IMR-90 (cell line): ENCODE data around the gene CFH. TPM values are rescaled to one million over a fixed set of nuclear protein-coding genes. Genes with fewer than 3 reads are reported as not detected.

ENCODE experiments used
- ATAC-seq: fragments of 200-7000 bp; cut with Tn5 transposase; 2 replicates; pipeline ENCODE4 v1.9.1; 2020; ENCODE audit warnings: low read depth, mild to moderate bottlenecking, moderate library complexity
- BruUV-seq: library from RNA; stranded (reverse); fragments of 400-500 nt; replicated peaks from 2 replicates; lab custom pipeline; 2021; lab: Mats Ljungman, UMichigan
- CTCF ChIA-PET: fragments of 300-600 bp; formaldehyde crosslinking; extraction: SDS; loops from one replicate; lab custom pipeline; 2021; ENCODE audit warnings: antibody characterized with exemption; lab: Yijun Ruan, JAX
- POLR2A ChIA-PET: fragments of 300-600 bp; sonication (Branson Sonifier 250); formaldehyde crosslinking; loops from one replicate; lab custom pipeline; 2022; ENCODE audit warnings: antibody characterized with exemption; ENCODE audit not compliant: unreplicated experiment; lab: Charles Lee
- DNase-seq: peaks from one replicate; pipeline ENCODE4 v3.0.0; 2013
- H2AFZ ChIP-seq: replicated peaks from 2 replicates; pipeline ENCODE3; 2013; ENCODE audit warnings: low read length, mild to moderate bottlenecking; ENCODE audit not compliant: poor library complexity
- H2AK5ac ChIP-seq: 2 replicates; pipeline ENCODE4 v1.6.1; 2013; ENCODE audit warnings: low read depth, low read length, inconsistent platforms
- H2AK9ac ChIP-seq: replicated peaks from 2 replicates; pipeline ENCODE3; 2013; ENCODE audit warnings: mild to moderate bottlenecking, low read depth, low read length, moderate library complexity; ENCODE audit not compliant: poor library complexity
- H2BK120ac ChIP-seq: 2 replicates; pipeline ENCODE4 v1.6.1; 2013; ENCODE audit warnings: low read depth, low read length, inconsistent platforms
- H2BK15ac ChIP-seq: 3 replicates; pipeline ENCODE4 v1.6.1; 2013; ENCODE audit warnings: low read depth, low read length, inconsistent platforms
- H2BK20ac ChIP-seq: 2 replicates; pipeline ENCODE4 v1.6.1; 2013; ENCODE audit warnings: low read depth, mild to moderate bottlenecking, inconsistent platforms, low read length, moderate library complexity
- H2BK5ac ChIP-seq: 2 replicates; pipeline ENCODE4 v1.6.1; 2013; ENCODE audit warnings: mild to moderate bottlenecking, low read depth, low read length, inconsistent platforms; ENCODE audit not compliant: poor library complexity, severe bottlenecking
- H3K14ac ChIP-seq: replicated peaks from 2 replicates; pipeline ENCODE4 v1.6.1; 2013; ENCODE audit warnings: low read depth, low read length, inconsistent platforms
- H3K18ac ChIP-seq: 2 replicates; pipeline ENCODE4 v1.6.1; 2013; ENCODE audit warnings: low read depth, low read length, control low read depth
- H3K23ac ChIP-seq: 2 replicates; pipeline ENCODE4 v1.6.1; 2013; ENCODE audit warnings: low read depth, low read length, inconsistent platforms
- H3K27ac ChIP-seq: 2 replicates; pipeline ENCODE4 v1.5.1; 2013; ENCODE audit warnings: mild to moderate bottlenecking, control low read depth, low read length; ENCODE audit not compliant: insufficient read depth
- H3K27me3 ChIP-seq: 2 replicates; pipeline ENCODE4 v1.6.1; 2013; ENCODE audit warnings: low read length; ENCODE audit not compliant: control insufficient read depth, insufficient read depth
- H3K36me3 ChIP-seq: 2 replicates; pipeline ENCODE4 v1.6.1; 2013; ENCODE audit warnings: low read length, mixed read lengths; ENCODE audit not compliant: control insufficient read depth, insufficient read depth
- H3K4ac ChIP-seq: 2 replicates; pipeline ENCODE4 v1.6.1; 2013; ENCODE audit warnings: low read depth, low read length, inconsistent platforms
- H3K4me1 ChIP-seq: 2 replicates; pipeline ENCODE4 v1.6.1; 2013; ENCODE audit warnings: low read length, mixed read lengths; ENCODE audit not compliant: control insufficient read depth, insufficient read depth
- H3K4me2 ChIP-seq: 2 replicates; pipeline ENCODE4 v1.6.1; 2013; ENCODE audit warnings: low read depth, mild to moderate bottlenecking, control low read depth, low read length, moderate library complexity
- H3K4me3 ChIP-seq: 2 replicates; pipeline ENCODE4 v1.5.1; 2013; ENCODE audit warnings: low read depth, mild to moderate bottlenecking, control low read depth, low read length, moderate library complexity; ENCODE audit not compliant: insufficient read depth
- H3K56ac ChIP-seq: 2 replicates; pipeline ENCODE4 v1.6.1; 2013; ENCODE audit warnings: low read length, inconsistent platforms; ENCODE audit not compliant: insufficient read depth; ENCODE audit errors: extremely low read depth
- H3K79me1 ChIP-seq, 2 experiments: 2 replicates each; pipeline ENCODE4 v1.6.1; 2013; ENCODE audit warnings: low read length in 2 of 2, inconsistent platforms in 1 of 2, low read depth in 1 of 2
- H3K9ac ChIP-seq: 2 replicates; pipeline ENCODE4 v1.6.1; 2013; ENCODE audit warnings: low read depth, low read length, control low read depth
- H3K9me1 ChIP-seq: 2 replicates; pipeline ENCODE4 v1.6.1; 2013; ENCODE audit warnings: low read length, inconsistent platforms; ENCODE audit not compliant: insufficient read depth
- H3K9me3 ChIP-seq: 2 replicates; pipeline ENCODE4 v1.6.1; 2013; ENCODE audit warnings: low read length; ENCODE audit not compliant: control insufficient read depth, insufficient read depth
- H4K20me1 ChIP-seq: 2 replicates; pipeline ENCODE4 v1.6.1; 2013; ENCODE audit warnings: low read length, inconsistent platforms; ENCODE audit not compliant: insufficient read depth
- H4K5ac ChIP-seq: 2 replicates; pipeline ENCODE4 v1.6.1; 2013; ENCODE audit warnings: mild to moderate bottlenecking, low read depth, low read length, control low read depth
- H4K8ac ChIP-seq, 2 experiments: 2 replicates each; pipeline ENCODE4 v1.6.1; 2013; ENCODE audit warnings: low read depth in 2 of 2, low read length in 2 of 2, control low read depth in 1 of 2, inconsistent platforms in 1 of 2
- H4K91ac ChIP-seq: 2 replicates; pipeline ENCODE4 v1.6.1; 2013; ENCODE audit warnings: low read depth, low read length, inconsistent platforms; ENCODE audit not compliant: insufficient read depth
- BHLHE40 ChIP-seq: fragments of 150-350 bp; IDR thresholded peaks from 2 replicates; pipeline ENCODE4 v1.6.1; 2016; ENCODE audit warnings: mild to moderate bottlenecking, low read depth, low read length
- CEBPB ChIP-seq: IDR thresholded peaks from 2 replicates; pipeline ENCODE4 v1.6.1; 2012; ENCODE audit warnings: low read depth, low read length, improper control_type of control experiment
- CHD1 ChIP-seq: IDR thresholded peaks from 2 replicates; pipeline ENCODE4 v1.6.1; 2012; ENCODE audit warnings: low read depth, low read length, improper control_type of control experiment
- MAZ ChIP-seq: IDR thresholded peaks from 2 replicates; pipeline ENCODE4 v1.6.1; 2012; ENCODE audit warnings: low read depth, mild to moderate bottlenecking, low read length, improper control_type of control experiment, moderate library complexity, borderline replicate concordance
- NFE2L2 ChIP-seq: fragments of 150-350 bp; IDR thresholded peaks from 2 replicates; pipeline ENCODE4 v1.6.1; 2016; ENCODE audit warnings: low read depth, mild to moderate bottlenecking, low read length
- POLR2A ChIP-seq: IDR thresholded peaks from 2 replicates; pipeline ENCODE4 v1.6.1; 2012; ENCODE audit warnings: mild to moderate bottlenecking, low read depth, low read length
- USF2 ChIP-seq: fragments of 150-350 bp; IDR thresholded peaks from 2 replicates; pipeline ENCODE4 v1.6.1; 2017; ENCODE audit warnings: mild to moderate bottlenecking, antibody characterized with exemption, low read length, low read depth
- WGBS, 2 experiments: methylation state at CpG; one replicate each; pipeline versions ENCODE4 v1.1.5 to v1.1.7; 2013; ENCODE audit warnings: missing lambda C conversion rate in 2 of 2; ENCODE audit not compliant: insufficient read length in 1 of 2; ENCODE audit errors: extremely low coverage in 2 of 2; 5-methylcytosine and 5-hydroxymethylcytosine counted together
- dilution Hi-C: fragments of 300-500 bp; cut with HindIII; formaldehyde crosslinking; loops from one replicate; pipeline ENCODE4 v1.14.3; 2018; ENCODE audit warnings: low sequenced_read_pairs; ENCODE audit not compliant: unreplicated experiment
- in situ Hi-C: fragments of 300-500 bp; cut with MboI; formaldehyde crosslinking; loops from 3 replicates; pipeline ENCODE4 v1.14.3; 2019; ENCODE audit warnings: low sequenced_read_pairs, inconsistent platforms, mixed read lengths
- intact Hi-C: fragments of 100-400 bp; cut with micrococcal nuclease; formaldehyde crosslinking; loops from 2 replicates; pipeline ENCODE4 v1.10.0; 2022
- polyA plus RNA-seq, 3 experiments: library from polyadenylated mRNA; depleted of rRNA; stranded (reverse); fragments of >200 nt; gene quantifications; 2 replicates each; pipeline ENCODE4 v1.2.3, GENCODE V29; 2012; ENCODE audit warnings: low replicate concordance in 1 of 3
- total RNA-seq: library from RNA; depleted of rRNA; stranded (reverse); fragments of >200 nt; gene quantifications from 2 replicates; pipeline ENCODE4 v1.2.3, GENCODE V29; 2012

Gene CFH
- total and polyA plus RNA-seq, 2 of the 4 experiments (the other 2 are of a cell fraction), result 6.3 to 12.1 TPM

GRCh38 chr1:196651079-196651478 is 764 bp upstream of the CFH start:
- in situ Hi-C loops, result no loop called here
- Histone ChIP-seq H3K27ac (peak overlapping the region; percentile 52; the same call in 1 of the 2 replicates), H3K23ac (no peak overlapping the region), H3K14ac (no peak overlapping the region), H4K5ac (no peak overlapping the region), H3K9me1 (no peaks in the 10 kb centered on the region), H3K9me3 (no peaks in the 10 kb centered on the region), H2BK20ac (no peak overlapping the region), H3K9ac (no peak overlapping the region), H4K8ac (peak overlapping the region in 1 of 2 experiments; percentile 40; a peak in 1 of 4 replicates), H2AK9ac (no peak overlapping the region), H3K4me3 (no peak overlapping the region), H2AK5ac (no peak overlapping the region), H3K4ac (no peak overlapping the region), H4K20me1 (no peaks in the 10 kb centered on the region), H3K4me1 (0 out of 2 replicates have a peak, but pooled peaks cover 2% of the 10 kb centered on the region), H3K18ac (peak overlapping the region; percentile 53; the same call in 1 of the 2 replicates), H2BK120ac (no peak overlapping the region), H3K36me3 (no peaks in the 10 kb centered on the region), H3K79me1 (no peaks in the 10 kb centered on the region; a peak in 1 of 4 replicates), H3K4me2 (no peak overlapping the region; the same call in 1 of the 2 replicates), H3K27me3 (no peaks in the 10 kb centered on the region), H2BK15ac (no peak overlapping the region), H2BK5ac (no peak overlapping the region), H3K56ac (no peak overlapping the region), H2AFZ (no peak overlapping the region), H4K91ac (no peak overlapping the region)
- TF ChIP-seq BHLHE40 (no peak), NFE2L2 (no peak), CEBPB (no peak), MAZ (no peak), POLR2A (no peak), USF2 (no peak), CHD1 (no peak)
- ATAC-seq, result no peak
- BruUV-seq, result no TSS peak
- CTCF ChIA-PET, result no interaction called here
- intact Hi-C loops, result loop anchor here (5.0 kb wide), 2 partner anchors 44 to 499 kb away; partner anchors contain the start of gene KCNT2
- no peak for DNase-seq
- dilution Hi-C loops, result loop anchor here (25.0 kb wide), 1 partner anchor 314 kb away; no protein-coding TSS in a partner anchor
- no CpG with 5 or more reads among the region's 3 CpGs for WGBS, 2 experiments
- POLR2A ChIA-PET, result interaction anchor here (0.7 kb wide), 1 partner anchor 53 kb away, joined by 3 read pairs; no protein-coding TSS in a partner anchor
